GM19238 (cell line): ENCODE measurements around the gene POLR2E.

ENCODE experiments used
- DNase-seq: peaks from one replicate; pipeline ENCODE4 v3.0.0; 2011; ENCODE audit warnings: low spot score; ENCODE audit not compliant: insufficient read length

POLR2E gene

DNA sequence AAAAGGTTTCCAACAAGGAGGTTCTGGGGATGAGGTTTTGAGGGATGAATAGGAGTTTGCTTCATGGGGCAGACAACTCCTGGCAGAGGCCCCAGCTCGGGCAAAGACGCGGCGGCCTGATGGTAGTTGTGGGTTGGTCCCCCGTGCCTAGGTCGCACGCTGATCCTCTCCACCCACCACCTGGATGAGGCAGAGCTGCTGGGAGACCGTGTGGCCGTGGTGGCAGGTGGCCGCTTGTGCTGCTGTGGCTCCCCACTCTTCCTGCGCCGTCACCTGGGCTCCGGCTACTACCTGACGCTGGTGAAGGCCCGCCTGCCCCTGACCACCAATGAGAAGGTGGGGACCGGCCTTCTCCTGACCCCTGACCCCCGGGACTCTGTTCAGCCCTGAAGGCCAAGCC, 43.4 kb downstream of the POLR2E start:
- DNase-seq = no peak

GRCh38 chr19:1050989-1051788, 44.0 kb downstream of the POLR2E start:
- no peak for DNase-seq

DNA sequence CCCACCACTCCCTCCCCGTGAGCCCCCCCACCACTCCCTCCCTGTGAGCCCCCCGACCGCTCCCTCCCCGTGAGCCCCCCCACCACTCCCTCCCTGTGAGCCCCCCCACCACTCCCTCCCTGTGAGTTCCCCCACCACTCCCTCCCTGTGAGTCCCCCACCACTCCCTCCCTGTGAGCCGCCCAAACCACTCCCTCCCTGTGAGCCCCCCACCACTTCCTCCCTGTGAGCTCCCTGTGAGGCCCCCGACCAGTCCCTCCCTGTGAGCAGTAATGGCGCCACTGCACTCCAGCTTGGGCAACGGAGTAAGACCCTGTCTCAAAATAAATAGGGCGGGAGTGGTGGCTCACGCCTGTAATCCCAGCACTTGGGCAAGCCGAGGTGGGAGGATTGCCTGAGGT, 45.4 kb downstream of the POLR2E start:
- no peak for DNase-seq

DNA sequence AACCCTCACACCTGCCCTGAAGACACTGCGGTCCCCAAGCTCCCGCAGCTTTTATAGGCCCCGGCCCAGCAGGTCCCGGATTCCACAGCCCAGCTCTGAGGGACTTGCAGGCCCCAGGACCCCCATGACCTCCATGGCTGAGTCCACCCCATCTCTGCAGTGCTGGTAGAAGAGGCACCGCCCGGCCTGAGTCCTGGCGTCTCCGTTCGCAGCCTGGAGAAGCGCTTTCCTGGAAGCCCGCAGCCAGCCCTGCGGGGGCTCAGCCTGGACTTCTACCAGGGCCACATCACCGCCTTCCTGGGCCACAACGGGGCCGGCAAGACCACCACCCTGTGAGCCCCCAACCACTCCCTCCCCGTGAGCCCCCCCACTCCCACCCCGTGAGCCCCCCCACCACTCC, 46.1 kb downstream of the POLR2E start:
- no peak for DNase-seq

- no peak for DNase-seq
These were observed 47.5 kb downstream of the POLR2E start for GRCh38 chr19:1047696-1048147.

GRCh38 chr19:1046836-1047695, 48.1 kb downstream of the POLR2E start:
- no peak for DNase-seq

GRCh38 chr19:1046117-1046626, 49.0 kb downstream of the POLR2E start:
- no peak for DNase-seq

DNA sequence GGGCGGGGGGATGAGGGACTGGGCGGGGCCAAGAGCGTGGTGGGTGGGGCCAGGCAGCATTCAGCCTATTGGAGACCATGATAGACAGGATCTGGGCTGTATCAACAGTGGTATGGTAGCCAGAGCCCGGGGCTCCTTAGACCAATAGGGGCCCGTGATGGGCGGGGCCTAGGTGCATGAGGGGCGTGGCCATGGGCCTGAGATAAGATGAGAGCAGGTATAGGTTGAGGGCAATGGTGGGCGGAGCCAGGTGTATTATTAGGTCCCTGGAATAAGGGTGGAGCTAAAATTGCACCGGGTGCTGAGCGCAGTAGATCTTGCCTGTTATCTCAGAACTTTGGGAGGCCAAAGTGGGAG, 50.0 kb downstream of the POLR2E start:
- DNase-seq = peak; percentile 56

DNA sequence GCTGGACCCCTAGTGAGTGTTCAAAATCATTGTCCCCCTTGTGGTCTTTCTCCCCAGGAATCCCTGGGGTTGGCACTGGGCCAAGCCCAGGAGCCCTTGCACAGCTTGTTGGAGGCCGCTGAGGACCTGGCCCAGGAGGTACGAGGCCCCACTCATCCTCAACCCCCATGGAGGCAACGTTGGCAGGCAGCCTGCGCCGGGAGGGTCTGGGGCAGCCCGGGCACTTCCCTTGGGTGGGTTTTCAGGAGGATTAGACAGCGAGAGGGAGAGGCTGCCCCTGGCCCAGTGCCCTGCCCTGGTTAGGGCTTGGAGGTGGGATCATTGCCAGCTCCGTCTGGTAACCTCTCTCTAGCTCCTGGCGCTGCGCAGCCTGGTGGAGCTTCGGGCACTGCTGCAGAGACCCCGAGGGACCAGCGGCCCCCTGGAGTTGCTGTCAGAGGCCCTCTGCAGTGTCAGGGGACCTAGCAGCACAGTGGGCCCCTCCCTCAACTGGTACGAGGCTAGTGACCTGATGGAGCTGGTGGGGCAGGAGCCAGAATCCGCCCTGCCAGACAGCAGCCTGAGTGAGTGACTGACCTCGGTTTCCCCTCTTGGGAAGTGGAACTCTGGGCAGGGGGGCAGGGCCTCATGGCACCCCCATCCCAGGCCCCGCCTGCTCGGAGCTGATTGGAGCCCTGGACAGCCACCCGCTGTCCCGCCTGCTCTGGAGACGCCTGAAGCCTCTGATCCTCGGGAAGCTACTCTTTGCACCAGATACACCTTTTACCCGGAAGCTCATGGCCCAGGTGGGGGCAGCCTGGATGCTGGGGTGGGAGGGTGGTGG, 52.3 kb downstream of the POLR2E start:
- DNase-seq = no peak

GRCh38 chr19:1041835-1042685, 53.1 kb downstream of the POLR2E start:
- DNase-seq = no peak

DNA sequence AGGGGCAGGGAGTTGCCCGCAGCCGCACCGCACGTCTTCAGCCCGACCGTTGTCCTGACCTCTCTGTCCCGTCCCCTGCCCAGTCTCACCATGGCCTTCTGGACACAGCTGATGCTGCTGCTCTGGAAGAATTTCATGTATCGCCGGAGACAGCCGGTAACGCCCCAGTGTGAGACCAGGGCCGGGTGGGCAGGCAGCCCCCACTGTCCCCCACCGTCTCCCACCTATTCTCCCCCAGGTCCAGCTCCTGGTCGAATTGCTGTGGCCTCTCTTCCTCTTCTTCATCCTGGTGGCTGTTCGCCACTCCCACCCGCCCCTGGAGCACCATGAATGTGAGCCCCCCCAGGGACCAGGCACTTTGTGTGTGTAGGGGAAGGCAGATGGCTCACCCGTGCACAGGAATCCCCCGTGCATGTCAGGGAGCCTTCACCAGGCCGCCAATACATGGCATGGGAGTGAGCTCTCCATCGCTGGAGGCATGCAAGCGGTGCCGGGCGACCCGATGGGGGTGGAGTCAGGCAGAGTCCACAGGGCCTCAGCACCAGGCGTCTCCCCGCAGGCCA, 53.8 kb downstream of the POLR2E start:
- DNase-seq = no peak

- DNase-seq = peak; percentile 99
These were observed 54.5 kb downstream of the POLR2E start for GRCh38 chr19:1040476-1041271.

GRCh38 chr19:1039646-1040475, 55.3 kb downstream of the POLR2E start, which contains the start of gene ABCA7:
Gene ABCA7 (plus strand): TSS chr19:1040107. CDS start chr19:1041362, 1,255 bp downstream.
- DNase-seq = peak; percentile 93

DNA sequence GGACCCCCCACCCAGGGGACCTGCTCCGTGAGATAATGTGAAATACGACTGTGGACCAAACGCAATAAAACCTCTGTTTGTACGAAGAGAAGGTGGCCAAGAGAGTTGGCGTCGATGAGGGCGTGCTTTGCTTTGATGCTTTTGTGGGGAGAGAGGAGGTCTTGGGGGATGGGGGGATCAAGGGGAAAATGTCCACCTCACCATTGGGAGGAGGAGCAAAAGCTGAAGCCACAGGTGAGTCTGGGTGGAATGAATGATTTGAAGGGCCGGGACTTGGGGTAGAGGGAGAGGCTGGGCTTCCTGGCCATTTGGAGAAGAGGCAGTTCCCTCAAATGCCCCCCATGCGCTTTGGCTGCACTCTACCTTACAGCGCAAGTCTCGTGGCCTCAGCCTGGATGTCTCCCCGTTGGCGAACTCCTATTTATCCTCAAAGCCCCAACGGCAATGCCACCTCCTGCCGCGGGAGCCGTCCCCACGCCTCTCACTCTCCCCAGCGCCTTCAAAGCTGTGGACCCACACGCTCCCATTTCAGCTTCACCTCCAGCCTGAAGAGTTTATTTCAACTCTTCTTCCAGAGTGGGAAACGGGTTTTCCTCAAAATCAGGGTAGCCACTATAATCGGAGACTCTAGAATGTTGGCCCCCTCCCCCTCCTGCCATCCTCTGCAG, 56.1 kb downstream of the POLR2E start:
- no peak for DNase-seq

- DNase-seq = no peak
These were observed 57.5 kb downstream of the POLR2E start for GRCh38 chr19:1037621-1038064.
